22Rv1 (cell line): ENCODE results near the gene PIPOX.

Experiments
- CTCF ChIP-seq: fragments of 450-650 bp; IDR thresholded peaks from 2 replicates; pipeline ENCODE4 v1.5.1; 2017; ENCODE audit warnings: mild to moderate bottlenecking
- ZFX ChIP-seq: fragments of 450-650 bp; IDR thresholded peaks from 2 replicates; pipeline ENCODE4 v1.6.1; 2017; ENCODE audit warnings: antibody characterized with exemption, borderline replicate concordance

GRCh38 chr17:29089601-29090044 is 46.7 kb downstream of the PIPOX start:
- no peak for TF ChIP-seq CTCF
- TF ChIP-seq ZFX, result no peak
